Nephron progenitor cell (in vitro differentiated cells): ENCODE data around the gene DRC7.
"Not testable (repeated sequence)": the region's sequence is repeated elsewhere in the genome, so short reads cannot be mapped to it uniquely, and the experiment has no call there.

ENCODE experiments used
- DNase-seq: peaks from one replicate; pipeline ENCODE4 v3.0.0; 2021
- H3K27ac Mint-ChIP-seq: 2 replicates; pipeline ENCODE4 v1.8.0; 2021; ENCODE audit warnings: mild to moderate bottlenecking, moderate library complexity, mixed read lengths
- H3K27me3 Mint-ChIP-seq: 2 replicates; pipeline ENCODE4 v1.8.0; 2021; ENCODE audit warnings: mild to moderate bottlenecking, low read depth, mixed read lengths; ENCODE audit not compliant: poor library complexity
- H3K36me3 Mint-ChIP-seq: 2 replicates; pipeline ENCODE4 v1.8.0; 2021; ENCODE audit warnings: low read depth, mixed read lengths
- H3K4me1 Mint-ChIP-seq: 2 replicates; pipeline ENCODE4 v1.8.0; 2021; ENCODE audit warnings: mixed read lengths
- H3K4me3 Mint-ChIP-seq: 2 replicates; pipeline ENCODE4 v1.8.0; 2021; ENCODE audit warnings: mild to moderate bottlenecking, moderate library complexity, mixed read lengths
- H3K9me3 Mint-ChIP-seq: 2 replicates; pipeline ENCODE4 v1.8.0; 2021; ENCODE audit warnings: mild to moderate bottlenecking, moderate library complexity, mixed read lengths
- TF ChIP-seq, protein P1 (sequence below): fragments of 200-600 bp; sonication (generic); IDR thresholded peaks from 2 replicates; pipeline ENCODE4 v1.5.0; 2021; ENCODE audit warnings: antibody characterized with exemption

Gene DRC7

DNA sequence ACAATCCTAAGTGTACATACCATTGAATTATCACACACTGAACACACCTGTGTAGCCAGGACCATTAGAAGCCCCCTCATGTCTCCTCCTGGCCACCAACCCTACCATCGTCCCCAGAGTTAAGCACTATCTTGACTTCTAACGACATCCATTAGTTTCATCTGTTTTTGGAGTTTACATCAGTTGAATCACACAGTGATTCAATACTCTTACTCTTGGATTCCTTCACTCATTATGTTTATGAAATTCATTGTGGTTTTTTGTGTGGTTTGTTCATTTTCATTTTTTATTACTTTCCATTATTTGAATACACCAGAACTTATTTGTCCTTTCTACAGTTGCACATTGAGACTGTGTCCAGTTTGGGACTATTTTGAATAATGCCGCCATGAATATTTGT lies 13.6 kb downstream of the DRC7 start:
- TF ChIP-seq, protein P1, sequence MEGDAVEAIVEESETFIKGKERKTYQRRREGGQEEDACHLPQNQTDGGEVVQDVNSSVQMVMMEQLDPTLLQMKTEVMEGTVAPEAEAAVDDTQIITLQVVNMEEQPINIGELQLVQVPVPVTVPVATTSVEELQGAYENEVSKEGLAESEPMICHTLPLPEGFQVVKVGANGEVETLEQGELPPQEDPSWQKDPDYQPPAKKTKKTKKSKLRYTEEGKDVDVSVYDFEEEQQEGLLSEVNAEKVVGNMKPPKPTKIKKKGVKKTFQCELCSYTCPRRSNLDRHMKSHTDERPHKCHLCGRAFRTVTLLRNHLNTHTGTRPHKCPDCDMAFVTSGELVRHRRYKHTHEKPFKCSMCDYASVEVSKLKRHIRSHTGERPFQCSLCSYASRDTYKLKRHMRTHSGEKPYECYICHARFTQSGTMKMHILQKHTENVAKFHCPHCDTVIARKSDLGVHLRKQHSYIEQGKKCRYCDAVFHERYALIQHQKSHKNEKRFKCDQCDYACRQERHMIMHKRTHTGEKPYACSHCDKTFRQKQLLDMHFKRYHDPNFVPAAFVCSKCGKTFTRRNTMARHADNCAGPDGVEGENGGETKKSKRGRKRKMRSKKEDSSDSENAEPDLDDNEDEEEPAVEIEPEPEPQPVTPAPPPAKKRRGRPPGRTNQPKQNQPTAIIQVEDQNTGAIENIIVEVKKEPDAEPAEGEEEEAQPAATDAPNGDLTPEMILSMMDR, result no peak
- no peak overlapping the region for H3K27ac Mint-ChIP-seq
- no peak overlapping the region for H3K4me3 Mint-ChIP-seq
- H3K9me3 Mint-ChIP-seq, result no peaks in the 10 kb centered on the region
- H3K36me3 Mint-ChIP-seq, result no peaks in the 10 kb centered on the region
- no peak for DNase-seq
- peaks cover 43% of the 10 kb centered on the region for H3K27me3 Mint-ChIP-seq
- peaks cover 7% of the 10 kb centered on the region for H3K4me1 Mint-ChIP-seq

DNA sequence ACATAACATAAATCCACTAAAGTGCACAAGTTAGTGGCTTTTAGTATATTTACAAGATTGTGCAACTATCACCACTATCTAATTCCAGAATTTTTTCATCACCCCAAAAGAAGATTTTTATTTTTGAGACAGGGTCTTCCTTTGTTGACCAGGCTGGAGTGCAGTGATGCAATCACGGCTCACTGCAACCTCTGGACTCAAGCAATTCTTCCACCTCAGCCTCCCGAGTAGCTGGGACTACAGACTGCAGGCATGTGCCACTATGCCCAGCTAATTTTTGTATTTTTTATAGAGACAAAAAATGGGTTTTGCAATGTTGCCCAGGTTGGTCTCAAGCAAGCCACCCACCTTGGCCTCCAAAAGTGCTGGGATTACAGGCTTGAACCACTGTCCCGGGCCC lies 15.1 kb downstream of the DRC7 start:
- TF ChIP-seq, protein P1, result no peak
- H3K9me3 Mint-ChIP-seq, result no peaks in the 10 kb centered on the region
- no peaks in the 10 kb centered on the region for H3K36me3 Mint-ChIP-seq
- no peaks in the 10 kb centered on the region for H3K4me1 Mint-ChIP-seq
- DNase-seq, result no peak
- peaks cover 43% of the 10 kb centered on the region for H3K27me3 Mint-ChIP-seq
- H3K27ac Mint-ChIP-seq, result no peak overlapping the region
- H3K4me3 Mint-ChIP-seq, result no peak overlapping the region

DNA sequence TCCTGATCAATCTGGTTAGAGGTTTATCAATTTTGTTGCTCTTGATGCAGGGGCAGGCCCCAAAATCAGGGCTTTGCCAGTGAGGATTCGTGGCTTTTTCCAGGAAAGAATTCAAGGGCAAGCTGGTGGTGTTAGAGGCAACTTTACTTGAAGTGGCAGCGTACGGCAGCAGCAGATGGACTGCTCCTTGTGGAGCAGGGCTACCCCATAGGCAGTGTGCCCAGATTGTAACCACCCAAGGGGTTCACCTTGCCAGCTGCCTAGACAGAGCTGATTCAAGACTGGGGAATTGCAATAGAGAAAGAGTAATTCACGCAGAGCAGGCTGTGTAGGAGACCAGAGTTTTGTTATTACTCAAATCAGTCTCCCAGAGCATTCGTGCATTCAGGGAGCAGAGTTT lies 16.7 kb downstream of the DRC7 start:
- no peaks in the 10 kb centered on the region for H3K4me1 Mint-ChIP-seq
- H3K9me3 Mint-ChIP-seq, result no peaks in the 10 kb centered on the region
- H3K4me3 Mint-ChIP-seq, result no peak overlapping the region
- no peak overlapping the region for H3K27ac Mint-ChIP-seq
- no peak for DNase-seq
- peaks cover 40% of the 10 kb centered on the region for H3K27me3 Mint-ChIP-seq
- TF ChIP-seq, protein P1, result no peak
- H3K36me3 Mint-ChIP-seq, result no peaks in the 10 kb centered on the region

DNA sequence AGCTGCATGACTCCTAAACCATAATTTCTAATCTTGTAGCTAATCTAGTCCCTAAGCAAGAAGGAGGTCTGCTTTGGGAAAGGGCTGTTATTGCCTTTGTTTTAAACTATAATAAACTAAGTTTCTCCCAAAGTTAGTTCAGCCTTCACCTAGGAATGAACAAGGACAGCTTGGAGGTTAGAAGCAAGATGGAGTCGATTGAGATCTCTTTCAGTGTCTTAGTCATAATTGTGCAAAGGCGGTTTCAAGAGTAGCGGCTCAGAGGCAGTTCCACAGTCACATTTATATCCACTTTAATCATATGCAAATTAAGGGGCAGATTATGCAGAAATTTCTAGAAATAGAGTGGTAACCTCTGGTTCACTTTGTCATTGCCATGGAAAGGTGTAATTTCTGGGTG lies 17.4 kb downstream of the DRC7 start:
- TF ChIP-seq, protein P1, result no peak
- H3K27me3 Mint-ChIP-seq, result peaks cover 37% of the 10 kb centered on the region
- no peak overlapping the region for H3K4me3 Mint-ChIP-seq
- DNase-seq, result no peak
- H3K4me1 Mint-ChIP-seq, result no peaks in the 10 kb centered on the region
- H3K9me3 Mint-ChIP-seq, result no peaks in the 10 kb centered on the region
- H3K27ac Mint-ChIP-seq, result no peak overlapping the region
- H3K36me3 Mint-ChIP-seq, result no peaks in the 10 kb centered on the region

DNA sequence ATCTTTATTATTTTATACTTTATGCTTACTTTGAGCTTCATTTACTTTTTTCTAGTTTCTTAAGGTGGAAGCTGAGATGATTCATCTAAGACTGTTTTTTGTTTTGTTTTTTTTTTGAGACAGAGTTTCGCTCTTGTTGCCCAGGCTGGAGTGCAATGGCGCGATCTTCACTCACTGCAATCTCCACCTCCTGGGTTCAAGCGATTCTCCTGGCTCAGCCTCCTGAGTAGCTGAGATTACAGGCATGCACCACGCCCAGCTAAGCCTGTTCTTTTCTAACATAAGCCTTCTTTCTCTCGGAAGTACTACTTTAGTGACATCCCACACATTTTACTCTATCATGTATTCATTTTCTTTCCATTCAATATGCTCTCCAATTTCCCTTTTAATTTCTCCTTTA lies 18.0 kb downstream of the DRC7 start:
- not testable (repeated sequence) for H3K36me3 Mint-ChIP-seq, H3K4me3 Mint-ChIP-seq, H3K4me1 Mint-ChIP-seq, DNase-seq, H3K9me3 Mint-ChIP-seq
- Mint-ChIP-seq H3K27me3 (peaks cover 37% of the 10 kb centered on the region), H3K27ac (peak overlapping the region; percentile 30)

DNA sequence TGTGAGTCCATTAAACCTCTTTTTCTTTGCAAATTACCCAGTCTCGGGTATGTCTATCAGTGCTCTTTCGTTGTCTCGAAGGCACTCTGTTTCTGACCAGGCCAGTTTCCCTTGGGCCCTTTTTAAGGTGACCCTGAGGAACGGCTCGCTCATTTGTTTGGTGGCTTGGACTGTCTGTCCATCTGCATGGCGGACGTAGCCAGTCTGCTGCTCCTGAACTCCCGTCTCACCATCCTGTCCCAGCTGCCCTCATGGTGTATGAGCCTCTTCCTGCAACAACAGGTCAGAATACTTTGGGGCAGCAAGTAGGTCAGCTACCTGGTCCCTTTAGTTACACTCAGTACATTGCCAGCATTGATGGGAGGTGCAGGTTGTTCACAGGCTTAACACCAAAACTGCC lies 19.0 kb downstream of the DRC7 start:
- Mint-ChIP-seq H3K27me3 (peaks cover 33% of the 10 kb centered on the region), H3K9me3 (no peaks in the 10 kb centered on the region), H3K27ac (no peak overlapping the region), H3K4me3 (no peak overlapping the region), H3K36me3 (no peaks in the 10 kb centered on the region), H3K4me1 (no peaks in the 10 kb centered on the region)
- TF ChIP-seq, protein P1, result no peak
- DNase-seq, result no peak
